GM12892 (cell line): ENCODE data around the gene WWC1.

Experiments
- POLR2A ChIP-seq: IDR thresholded peaks from 2 replicates; pipeline ENCODE4 v1.6.1; 2011; ENCODE audit warnings: low read depth, low read length, control low read depth
- POLR2AphosphoS5 ChIP-seq: IDR thresholded peaks from 2 replicates; pipeline ENCODE4 v1.6.1; 2011; ENCODE audit warnings: low read depth, low read length, control low read depth
- TAF1 ChIP-seq: IDR thresholded peaks from 2 replicates; pipeline ENCODE4 v1.6.1; 2011; ENCODE audit warnings: low read depth, mild to moderate bottlenecking, control low read depth, low read length, borderline replicate concordance

- TF ChIP-seq POLR2A (no peak), POLR2AphosphoS5 (no peak), TAF1 (no peak)
These were observed 25.4 kb upstream of the WWC1 start for GRCh38 chr5:168266016-168266415.
